ENCODE measurements around the gene PFKFB3.
"Not testable (repeated sequence)": the region's sequence is repeated elsewhere in the genome, so short reads cannot be mapped to it uniquely, and the experiment has no call there.

Gene PFKFB3

GRCh38 chr10:6232225-6232807, 29.6 kb downstream of the PFKFB3 start:
- peaks cover 0 to 2% of the 10 kb centered on the region in 2 donors for H3K4me1 Mint-ChIP-seq (ENCODE audit: low read depth in 2 of 2)

GRCh38 chr10:6232846-6233724, 30.4 kb downstream of the PFKFB3 start:
- ATAC-seq (replicated peaks): no peak
- no peak overlapping the region for H3K4me3 Mint-ChIP-seq
- no peaks in the 10 kb centered on the region for H3K27me3 Mint-ChIP-seq
- no peak for DNase-seq
- H3K4me1 Mint-ChIP-seq (ENCODE audit: low read depth in 2 of 2): peaks cover 0 to 2% of the 10 kb centered on the region in 2 donors
- H3K27ac Mint-ChIP-seq: peak overlapping the region in 1 of 2 donors; percentile 23
- H3K9me3 Mint-ChIP-seq: no peaks in the 10 kb centered on the region
- H3K36me3 Mint-ChIP-seq (ENCODE audit: insufficient read depth): peaks cover 69% of the 10 kb centered on the region

More at GRCh38 chr10:6232225-6232807, 29.6 kb downstream of the PFKFB3 start:
- Mint-ChIP-seq H3K9me3 (no peaks in the 10 kb centered on the region), H3K27ac (peak overlapping the region in 1 of 2 donors; percentile 23), H3K4me3 (no peak overlapping the region), H3K36me3 (ENCODE audit: insufficient read depth) (peaks cover 76% of the 10 kb centered on the region), H3K27me3 (no peaks in the 10 kb centered on the region)
- DNase-seq: no peak
- no peak for ATAC-seq (replicated peaks)

- ATAC-seq (replicated peaks) (no peak), DNase-seq (no peak)
- peaks cover 62% of the 10 kb centered on the region for H3K36me3 Mint-ChIP-seq (ENCODE audit: insufficient read depth)
- no peaks in the 10 kb centered on the region for H3K9me3 Mint-ChIP-seq
- H3K27me3 Mint-ChIP-seq: no peaks in the 10 kb centered on the region
- peaks cover 2 to 4% of the 10 kb centered on the region in 2 donors for H3K4me1 Mint-ChIP-seq (ENCODE audit: low read depth in 2 of 2)
- H3K27ac Mint-ChIP-seq: peak overlapping the region in 1 of 2 donors; percentile 23
- H3K4me3 Mint-ChIP-seq: no peak overlapping the region
These were observed 31.1 kb downstream of the PFKFB3 start for GRCh38 chr10:6233725-6234277.

GRCh38 chr10:6234371-6234770, 31.6 kb downstream of the PFKFB3 start:
- peak overlapping the region in 1 of 2 donors; percentile 23 for H3K27ac Mint-ChIP-seq
- no peak overlapping the region for H3K4me3 Mint-ChIP-seq
- peaks cover 56% of the 10 kb centered on the region for H3K36me3 Mint-ChIP-seq (ENCODE audit: insufficient read depth)
- DNase-seq (no peak), ATAC-seq (replicated peaks) (no peak)
- no peaks in the 10 kb centered on the region for H3K9me3 Mint-ChIP-seq
- no peaks in the 10 kb centered on the region for H3K27me3 Mint-ChIP-seq
- peaks cover 8% of the 10 kb centered on the region in 2 donors for H3K4me1 Mint-ChIP-seq (ENCODE audit: low read depth in 2 of 2)

GRCh38 chr10:6236349-6237198, 33.8 kb downstream of the PFKFB3 start:
- ATAC-seq (replicated peaks) (no peak), DNase-seq (no peak)
- Mint-ChIP-seq H3K4me1 (ENCODE audit: low read depth in 2 of 2) (peaks cover 8% of the 10 kb centered on the region in 2 donors), H3K9me3 (no peaks in the 10 kb centered on the region), H3K4me3 (no peak overlapping the region), H3K27ac (peak overlapping the region; percentile 25 to 57), H3K27me3 (no peaks in the 10 kb centered on the region), H3K36me3 (ENCODE audit: insufficient read depth) (peaks cover 47% of the 10 kb centered on the region)

- ATAC-seq (replicated peaks) (no peak), DNase-seq (no peak)
- Mint-ChIP-seq H3K4me1 (ENCODE audit: low read depth in 2 of 2) (peaks cover 8% of the 10 kb centered on the region in 2 donors), H3K36me3 (ENCODE audit: insufficient read depth) (peaks cover 42% of the 10 kb centered on the region), H3K27me3 (no peaks in the 10 kb centered on the region), H3K4me3 (no peak overlapping the region), H3K27ac (peak overlapping the region; percentile 25 to 57), H3K9me3 (no peaks in the 10 kb centered on the region)
These were observed 34.4 kb downstream of the PFKFB3 start for GRCh38 chr10:6237199-6237530.

GRCh38 chr10:6238587-6239212, 36.0 kb downstream of the PFKFB3 start:
- H3K27me3 Mint-ChIP-seq; H3K4me1 Mint-ChIP-seq (ENCODE audit: low read depth in 2 of 2); H3K9me3 Mint-ChIP-seq; H3K4me3 Mint-ChIP-seq; ATAC-seq (replicated peaks); DNase-seq: not testable (repeated sequence)
- H3K27ac Mint-ChIP-seq: peak overlapping the region; percentile 15 to 20
- H3K36me3 Mint-ChIP-seq (ENCODE audit: insufficient read depth): peaks cover 27% of the 10 kb centered on the region

GRCh38 chr10:6239213-6239991, 36.7 kb downstream of the PFKFB3 start:
- peak overlapping the region; percentile 15 to 20 for H3K27ac Mint-ChIP-seq
- H3K27me3 Mint-ChIP-seq: no peaks in the 10 kb centered on the region
- DNase-seq (peak in 1 of 3 experiments; percentile 11), ATAC-seq (replicated peaks) (peak; percentile 77)
- H3K4me1 Mint-ChIP-seq (ENCODE audit: low read depth in 2 of 2): peaks cover 8% of the 10 kb centered on the region in 2 donors
- H3K4me3 Mint-ChIP-seq: no peak overlapping the region
- no peaks in the 10 kb centered on the region for H3K9me3 Mint-ChIP-seq
- peaks cover 20% of the 10 kb centered on the region for H3K36me3 Mint-ChIP-seq (ENCODE audit: insufficient read depth)

- H3K4me1 Mint-ChIP-seq (ENCODE audit: low read depth in 2 of 2): peaks cover 8% of the 10 kb centered on the region in 2 donors
- ATAC-seq (replicated peaks) (no peak), DNase-seq (no peak)
- no peaks in the 10 kb centered on the region for H3K27me3 Mint-ChIP-seq
- peaks cover 16% of the 10 kb centered on the region for H3K36me3 Mint-ChIP-seq (ENCODE audit: insufficient read depth)
- H3K4me3 Mint-ChIP-seq: no peak overlapping the region
- H3K9me3 Mint-ChIP-seq: no peaks in the 10 kb centered on the region
- H3K27ac Mint-ChIP-seq: no peak overlapping the region
These were observed 37.5 kb downstream of the PFKFB3 start for GRCh38 chr10:6240254-6240653.

GRCh38 chr10:6242089-6242488, 39.4 kb downstream of the PFKFB3 start:
- Mint-ChIP-seq H3K36me3 (ENCODE audit: insufficient read depth) (peaks cover 7% of the 10 kb centered on the region), H3K4me3 (no peak overlapping the region), H3K27me3 (no peaks in the 10 kb centered on the region), H3K27ac (peak overlapping the region in 1 of 2 donors; percentile 68), H3K4me1 (ENCODE audit: low read depth in 2 of 2) (peaks cover 8% of the 10 kb centered on the region in 2 donors), H3K9me3 (no peaks in the 10 kb centered on the region)
- no peak for ATAC-seq (replicated peaks)
- DNase-seq: no peak

GRCh38 chr10:6244510-6244909, 41.8 kb downstream of the PFKFB3 start:
- ATAC-seq (replicated peaks): no peak
- Mint-ChIP-seq H3K4me3 (no peak overlapping the region), H3K27ac (no peak overlapping the region), H3K27me3 (no peaks in the 10 kb centered on the region), H3K9me3 (no peaks in the 10 kb centered on the region), H3K4me1 (ENCODE audit: low read depth in 2 of 2) (peaks cover 0 to 2% of the 10 kb centered on the region in 2 donors), H3K36me3 (ENCODE audit: insufficient read depth) (peaks cover 3% of the 10 kb centered on the region)
- DNase-seq: no peak

- ATAC-seq (replicated peaks) (no peak), DNase-seq (no peak)
- H3K27ac Mint-ChIP-seq: no peak overlapping the region
- H3K27me3 Mint-ChIP-seq: no peaks in the 10 kb centered on the region
- no peak overlapping the region for H3K4me3 Mint-ChIP-seq
- no peaks in the 10 kb centered on the region for H3K36me3 Mint-ChIP-seq (ENCODE audit: insufficient read depth)
- peaks cover 0 to 2% of the 10 kb centered on the region in 2 donors for H3K4me1 Mint-ChIP-seq (ENCODE audit: low read depth in 2 of 2)
- H3K9me3 Mint-ChIP-seq: no peaks in the 10 kb centered on the region
These were observed 44.4 kb downstream of the PFKFB3 start for GRCh38 chr10:6247041-6247712.
